ENCODE data around the gene ERC2.

The ERC2 gene

DNA sequence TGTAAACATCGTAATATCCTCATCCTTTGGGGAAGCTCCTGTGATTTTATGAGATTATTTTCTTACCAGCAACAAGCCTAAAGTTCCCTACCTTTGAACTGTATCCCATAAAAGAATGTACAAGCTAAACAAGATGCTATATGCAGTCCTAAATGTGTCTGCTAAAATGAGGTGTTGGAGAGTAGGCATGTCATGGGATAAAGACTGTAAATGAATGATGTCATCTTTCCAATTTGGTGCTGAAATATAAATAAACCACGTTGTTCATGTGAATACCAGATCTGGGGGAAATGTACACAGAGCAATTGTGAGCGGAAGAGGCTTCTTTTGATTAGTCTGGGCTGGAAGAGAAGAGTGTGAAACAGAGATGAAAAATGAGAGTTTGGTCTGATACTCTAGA is 766.3 kb downstream of the ERC2 start:
- H3K4me1 ChIP-seq (ENCODE audit: control insufficient read depth, insufficient read depth, low read length, unreplicated experiment): no peaks in the 10 kb centered on the region
- no peak overlapping the region for H3K4me3 ChIP-seq (ENCODE audit: low read depth, low read length)
- no peaks in the 10 kb centered on the region for H3K36me3 ChIP-seq (ENCODE audit: insufficient read depth, low read length)
- H3K27me3 ChIP-seq (ENCODE audit: insufficient read depth, low read length): no peaks in the 10 kb centered on the region
- H3K27ac ChIP-seq (ENCODE audit: low read depth, low read length): no peak overlapping the region
- H2AFZ ChIP-seq (ENCODE audit: low read length, unreplicated experiment): no peak overlapping the region
- no peaks in the 10 kb centered on the region for H3K79me2 ChIP-seq (ENCODE audit: control insufficient read depth, insufficient read depth, low read length, unreplicated experiment)

DNA sequence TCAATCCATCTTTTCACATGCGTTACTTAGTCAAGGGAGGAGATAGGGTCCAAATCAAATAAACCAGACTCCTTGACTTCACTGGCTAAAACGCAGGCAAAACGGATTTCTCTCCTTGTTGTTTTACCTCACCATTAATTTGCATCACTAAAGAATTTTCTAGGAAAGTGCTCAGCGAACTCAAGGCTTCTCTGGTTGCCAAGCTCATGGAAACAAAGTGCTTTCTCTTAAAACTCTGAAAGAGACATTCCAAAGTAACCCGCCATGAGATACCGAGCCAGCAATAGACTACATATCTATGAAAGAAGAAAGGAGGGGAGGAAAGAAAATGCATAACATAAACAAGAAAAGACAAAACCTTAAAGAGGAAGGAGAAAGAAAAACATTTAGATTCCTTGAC is 769.4 kb downstream of the ERC2 start:
- Histone ChIP-seq H2AFZ (ENCODE audit: low read length, unreplicated experiment) (no peak overlapping the region), H3K36me3 (ENCODE audit: insufficient read depth, low read length) (no peaks in the 10 kb centered on the region), H3K4me1 (ENCODE audit: control insufficient read depth, insufficient read depth, low read length, unreplicated experiment) (no peaks in the 10 kb centered on the region), H3K4me3 (ENCODE audit: low read depth, low read length) (no peak overlapping the region), H3K79me2 (ENCODE audit: control insufficient read depth, insufficient read depth, low read length, unreplicated experiment) (no peaks in the 10 kb centered on the region), H3K27me3 (ENCODE audit: insufficient read depth, low read length) (no peaks in the 10 kb centered on the region), H3K27ac (ENCODE audit: low read depth, low read length) (no peak overlapping the region)

DNA sequence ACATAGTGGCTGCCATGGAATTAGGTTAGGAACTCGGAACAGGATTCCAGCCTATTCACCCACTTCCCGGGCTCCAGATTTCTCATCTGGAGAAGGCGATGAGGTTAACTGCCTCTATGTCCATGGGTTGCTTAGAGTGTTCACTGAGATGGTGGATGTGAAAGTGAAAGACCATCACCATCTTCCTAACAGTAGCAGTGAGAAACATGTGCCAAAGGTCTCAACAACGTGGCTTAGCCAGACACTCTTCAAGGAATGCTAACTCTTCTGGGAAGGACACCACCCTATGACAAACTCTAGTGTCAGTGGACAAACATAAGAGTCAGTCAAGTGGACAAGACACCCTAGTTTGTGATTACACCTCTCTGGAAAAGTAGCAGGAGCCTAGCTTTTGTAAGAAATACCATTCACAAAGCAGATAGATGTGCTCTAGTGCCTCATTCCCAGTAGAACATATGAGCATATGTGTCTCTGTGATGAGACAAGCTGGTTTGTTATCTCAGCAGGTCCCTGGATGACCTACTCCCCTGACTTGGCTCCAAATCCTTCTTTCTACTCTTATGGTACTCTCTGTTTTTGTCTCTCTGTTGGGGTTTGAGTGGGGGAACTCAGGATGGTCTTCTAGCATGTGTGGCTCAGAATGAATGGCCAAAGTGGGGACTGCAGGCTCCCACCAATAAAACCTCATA is 770.9 kb downstream of the ERC2 start:
- H3K4me1 ChIP-seq (ENCODE audit: control insufficient read depth, insufficient read depth, low read length, unreplicated experiment): no peaks in the 10 kb centered on the region
- no peak overlapping the region for H3K27ac ChIP-seq (ENCODE audit: low read depth, low read length)
- no peaks in the 10 kb centered on the region for H3K36me3 ChIP-seq (ENCODE audit: insufficient read depth, low read length)
- H3K27me3 ChIP-seq (ENCODE audit: insufficient read depth, low read length): no peaks in the 10 kb centered on the region
- no peaks in the 10 kb centered on the region for H3K79me2 ChIP-seq (ENCODE audit: control insufficient read depth, insufficient read depth, low read length, unreplicated experiment)
- no peak overlapping the region for H2AFZ ChIP-seq (ENCODE audit: low read length, unreplicated experiment)
- H3K4me3 ChIP-seq (ENCODE audit: low read depth, low read length): no peak overlapping the region

DNA sequence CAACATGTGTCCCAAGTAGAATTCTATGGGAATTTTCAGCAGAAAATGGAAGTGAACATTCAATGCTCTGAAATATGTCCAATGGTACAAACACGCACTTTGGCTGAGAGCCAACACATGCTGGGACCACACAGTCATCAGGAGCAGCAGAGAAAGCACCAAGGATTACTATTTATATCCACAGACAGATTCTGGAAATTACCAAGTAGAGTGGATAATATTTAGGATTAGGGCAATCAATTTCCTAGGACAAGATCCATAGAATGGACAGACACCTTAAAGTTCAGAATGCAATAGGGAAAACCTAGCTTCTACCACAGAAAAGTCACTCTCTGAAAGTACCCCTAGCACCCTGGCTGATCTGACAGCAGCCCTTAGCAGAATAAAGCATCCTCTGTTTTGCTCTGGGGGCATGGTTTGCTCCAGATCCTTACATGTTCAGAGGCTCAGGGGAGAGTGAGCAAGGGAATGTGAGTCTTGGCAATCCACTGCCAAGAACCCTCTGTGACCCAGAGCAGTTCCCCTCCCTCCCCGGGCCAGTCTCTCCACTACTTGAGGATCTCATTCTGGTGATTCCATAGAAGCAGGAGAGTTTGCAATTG is 775.2 kb downstream of the ERC2 start:
- H3K36me3 ChIP-seq (ENCODE audit: insufficient read depth, low read length): no peaks in the 10 kb centered on the region
- H2AFZ ChIP-seq (ENCODE audit: low read length, unreplicated experiment): no peak overlapping the region
- H3K4me3 ChIP-seq (ENCODE audit: low read depth, low read length): no peak overlapping the region
- H3K79me2 ChIP-seq (ENCODE audit: control insufficient read depth, insufficient read depth, low read length, unreplicated experiment): no peaks in the 10 kb centered on the region
- no peaks in the 10 kb centered on the region for H3K4me1 ChIP-seq (ENCODE audit: control insufficient read depth, insufficient read depth, low read length, unreplicated experiment)
- H3K27me3 ChIP-seq (ENCODE audit: insufficient read depth, low read length): no peaks in the 10 kb centered on the region
- H3K27ac ChIP-seq (ENCODE audit: low read depth, low read length): no peak overlapping the region

DNA sequence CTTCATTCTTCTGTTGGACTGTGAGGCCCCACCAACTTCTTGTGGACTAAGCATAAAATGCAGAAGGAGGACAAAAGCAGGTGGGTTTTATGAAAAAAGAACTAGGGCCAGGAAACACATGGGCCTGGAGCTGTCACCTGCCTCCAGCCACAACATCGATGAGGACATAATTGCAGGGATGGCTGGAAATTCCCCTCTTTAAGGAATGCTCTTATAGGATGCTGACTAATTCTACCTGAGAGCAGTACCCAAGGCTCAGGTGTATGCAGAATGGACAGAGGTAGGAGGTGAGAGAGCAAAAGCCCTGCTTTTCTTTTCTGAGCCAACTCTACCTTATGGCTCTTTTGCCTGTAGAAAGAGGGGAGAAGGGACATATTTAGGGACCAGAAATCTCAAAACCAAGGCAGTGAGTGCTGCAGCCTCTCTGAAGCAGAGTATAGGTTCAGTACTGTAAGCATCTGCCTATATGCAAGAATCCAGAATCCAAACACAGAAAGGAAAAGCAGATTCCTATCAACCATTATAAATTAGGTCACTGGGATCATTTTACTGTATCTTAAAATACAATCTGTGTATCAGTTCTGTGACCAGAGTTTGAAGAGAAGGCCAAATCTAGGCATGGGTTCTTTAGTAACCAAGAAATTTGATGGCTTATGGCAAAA is 775.8 kb downstream of the ERC2 start:
- Histone ChIP-seq H3K79me2 (ENCODE audit: control insufficient read depth, insufficient read depth, low read length, unreplicated experiment) (no peaks in the 10 kb centered on the region), H2AFZ (ENCODE audit: low read length, unreplicated experiment) (no peak overlapping the region), H3K4me1 (ENCODE audit: control insufficient read depth, insufficient read depth, low read length, unreplicated experiment) (no peaks in the 10 kb centered on the region), H3K4me3 (ENCODE audit: low read depth, low read length) (no peak overlapping the region), H3K27ac (ENCODE audit: low read depth, low read length) (no peak overlapping the region), H3K36me3 (ENCODE audit: insufficient read depth, low read length) (no peaks in the 10 kb centered on the region), H3K27me3 (ENCODE audit: insufficient read depth, low read length) (no peaks in the 10 kb centered on the region)

DNA sequence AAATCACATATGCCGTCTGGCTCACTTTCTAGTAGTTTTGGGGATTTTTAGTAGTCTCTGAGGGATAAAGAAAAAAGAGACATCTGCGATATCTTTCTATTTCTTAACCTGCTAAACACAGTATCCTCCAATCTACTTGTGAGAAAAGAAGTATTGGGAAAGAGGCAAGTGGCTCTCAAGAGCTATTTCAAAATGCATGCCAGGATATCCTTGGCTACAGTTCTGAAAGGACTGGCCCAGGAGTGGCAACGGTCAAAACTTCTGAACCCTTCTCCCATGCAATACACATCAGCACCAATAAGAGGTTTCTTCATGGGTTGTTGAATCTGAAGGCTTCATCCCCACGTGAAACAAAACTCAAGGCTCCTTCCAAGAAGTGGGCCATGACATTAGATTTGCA is 777.1 kb downstream of the ERC2 start:
- H3K27ac ChIP-seq (ENCODE audit: low read depth, low read length): no peak overlapping the region

DNA sequence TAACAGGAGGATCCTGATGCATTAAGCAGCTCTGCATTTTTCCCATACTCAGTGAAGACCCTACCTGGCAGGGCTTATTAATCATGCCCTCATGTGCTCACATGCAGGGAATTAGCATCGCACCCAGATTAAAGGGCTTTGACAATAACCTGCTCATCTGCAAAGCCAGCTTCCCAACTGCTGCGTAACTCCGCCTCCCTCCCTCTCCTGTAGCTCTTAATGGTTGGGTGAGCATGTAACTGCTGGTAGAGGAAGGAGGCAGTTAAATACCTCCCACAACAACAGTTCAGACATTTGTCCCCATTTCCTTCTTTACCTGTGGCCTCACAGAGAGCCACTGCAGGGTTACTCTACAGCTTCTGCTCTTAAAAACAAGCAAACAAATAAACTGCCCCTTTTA is 777.5 kb downstream of the ERC2 start:
- no peak overlapping the region for H2AFZ ChIP-seq (ENCODE audit: low read length, unreplicated experiment)

More for the DNA sequence above, 777.1 kb downstream of the ERC2 start:
- Histone ChIP-seq H3K36me3 (ENCODE audit: insufficient read depth, low read length) (no peaks in the 10 kb centered on the region), H2AFZ (ENCODE audit: low read length, unreplicated experiment) (no peak overlapping the region), H3K4me1 (ENCODE audit: control insufficient read depth, insufficient read depth, low read length, unreplicated experiment) (no peaks in the 10 kb centered on the region), H3K4me3 (ENCODE audit: low read depth, low read length) (no peak overlapping the region), H3K79me2 (ENCODE audit: control insufficient read depth, insufficient read depth, low read length, unreplicated experiment) (no peaks in the 10 kb centered on the region), H3K27me3 (ENCODE audit: insufficient read depth, low read length) (no peaks in the 10 kb centered on the region)

DNA sequence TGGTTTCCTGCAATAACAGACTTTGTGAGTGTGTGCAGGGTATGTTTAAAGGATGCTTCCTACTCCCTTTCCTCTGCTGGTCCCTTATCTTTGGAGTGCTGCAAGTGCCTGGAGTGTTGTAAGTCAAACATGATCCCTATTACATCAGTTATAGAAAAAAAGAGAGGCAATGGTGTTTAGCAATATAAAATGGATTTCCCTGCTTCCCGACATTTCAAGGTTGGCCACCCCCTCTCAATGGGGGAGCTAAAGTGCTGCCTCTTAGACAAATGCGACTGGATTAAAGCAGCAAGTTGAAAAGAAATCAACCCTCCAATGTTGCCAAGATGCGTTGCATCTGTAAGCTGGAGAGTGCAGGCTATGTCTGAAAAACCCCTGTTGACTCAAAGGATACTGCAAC is 778.1 kb downstream of the ERC2 start:
- H3K4me1 ChIP-seq (ENCODE audit: control insufficient read depth, insufficient read depth, low read length, unreplicated experiment): no peaks in the 10 kb centered on the region
- H2AFZ ChIP-seq (ENCODE audit: low read length, unreplicated experiment): no peak overlapping the region
- H3K36me3 ChIP-seq (ENCODE audit: insufficient read depth, low read length): no peaks in the 10 kb centered on the region
- no peaks in the 10 kb centered on the region for H3K27me3 ChIP-seq (ENCODE audit: insufficient read depth, low read length)
- no peaks in the 10 kb centered on the region for H3K79me2 ChIP-seq (ENCODE audit: control insufficient read depth, insufficient read depth, low read length, unreplicated experiment)
- H3K4me3 ChIP-seq (ENCODE audit: low read depth, low read length): no peak overlapping the region
- no peak overlapping the region for H3K27ac ChIP-seq (ENCODE audit: low read depth, low read length)

More for the DNA sequence above, 777.5 kb downstream of the ERC2 start:
- Histone ChIP-seq H3K4me1 (ENCODE audit: control insufficient read depth, insufficient read depth, low read length, unreplicated experiment) (no peaks in the 10 kb centered on the region), H3K4me3 (ENCODE audit: low read depth, low read length) (no peak overlapping the region), H3K79me2 (ENCODE audit: control insufficient read depth, insufficient read depth, low read length, unreplicated experiment) (no peaks in the 10 kb centered on the region), H3K36me3 (ENCODE audit: insufficient read depth, low read length) (no peaks in the 10 kb centered on the region), H3K27me3 (ENCODE audit: insufficient read depth, low read length) (no peaks in the 10 kb centered on the region), H3K27ac (ENCODE audit: low read depth, low read length) (no peak overlapping the region)

DNA sequence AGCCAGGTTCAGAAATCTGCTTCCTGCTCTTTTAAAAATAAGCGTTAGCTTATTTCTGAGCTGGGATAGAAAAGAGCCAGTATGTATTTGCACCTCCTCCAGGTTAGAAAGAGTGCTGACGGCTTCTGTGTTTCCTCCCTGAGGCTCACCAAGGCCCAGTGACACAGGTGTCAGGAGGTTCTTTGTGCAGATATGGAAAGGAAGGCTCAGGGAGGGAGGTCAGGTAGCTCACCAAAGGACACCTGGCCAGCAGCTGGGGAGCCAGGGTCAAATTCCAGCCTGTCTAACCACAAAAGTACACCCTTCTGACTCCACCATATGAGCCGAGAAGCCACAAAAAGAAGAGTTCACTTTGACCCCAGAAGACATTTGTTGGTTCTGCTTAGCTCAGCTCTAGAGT is 780.1 kb downstream of the ERC2 start:
- Histone ChIP-seq H3K27ac (ENCODE audit: low read depth, low read length) (no peak overlapping the region), H3K27me3 (ENCODE audit: insufficient read depth, low read length) (no peaks in the 10 kb centered on the region), H3K4me3 (ENCODE audit: low read depth, low read length) (no peak overlapping the region), H2AFZ (ENCODE audit: low read length, unreplicated experiment) (no peak overlapping the region), H3K36me3 (ENCODE audit: insufficient read depth, low read length) (no peaks in the 10 kb centered on the region), H3K79me2 (ENCODE audit: control insufficient read depth, insufficient read depth, low read length, unreplicated experiment) (no peaks in the 10 kb centered on the region), H3K4me1 (ENCODE audit: control insufficient read depth, insufficient read depth, low read length, unreplicated experiment) (no peaks in the 10 kb centered on the region)

DNA sequence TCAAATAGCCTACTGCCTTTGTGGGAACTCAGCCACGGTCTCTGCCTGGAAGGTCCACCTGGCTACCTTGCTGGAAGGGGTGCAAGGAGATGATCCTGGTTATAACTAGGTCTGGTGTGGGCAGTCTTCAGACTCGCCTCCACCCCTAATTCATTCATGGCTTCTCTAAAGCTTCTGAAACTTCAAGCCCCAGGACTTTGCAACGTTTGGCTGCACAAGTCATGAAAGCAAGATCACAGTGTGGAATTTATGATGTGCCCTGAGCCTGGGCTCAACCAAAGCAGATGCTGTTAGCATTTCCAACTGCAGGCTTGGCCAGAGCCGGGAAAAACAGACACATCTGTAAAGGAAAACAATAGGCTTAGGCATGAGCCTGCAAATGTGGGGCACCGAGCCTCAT is 780.7 kb downstream of the ERC2 start:
- Histone ChIP-seq H3K4me3 (ENCODE audit: low read depth, low read length) (no peak overlapping the region), H3K27ac (ENCODE audit: low read depth, low read length) (no peak overlapping the region), H3K79me2 (ENCODE audit: control insufficient read depth, insufficient read depth, low read length, unreplicated experiment) (no peaks in the 10 kb centered on the region), H2AFZ (ENCODE audit: low read length, unreplicated experiment) (no peak overlapping the region), H3K4me1 (ENCODE audit: control insufficient read depth, insufficient read depth, low read length, unreplicated experiment) (no peaks in the 10 kb centered on the region), H3K27me3 (ENCODE audit: insufficient read depth, low read length) (no peaks in the 10 kb centered on the region), H3K36me3 (ENCODE audit: insufficient read depth, low read length) (no peaks in the 10 kb centered on the region)
